Keratinocyte (primary cell): ENCODE measurements around the gene CSF3. TPM values are rescaled to one million over a fixed set of nuclear protein-coding genes. Genes with fewer than 3 reads are reported as not detected.

Experiments
- DNase-seq: peaks from one replicate; pipeline ENCODE4 v3.0.0-alpha.2; 2011; ENCODE audit warnings: low read depth, missing footprints, low spot score
- FAIRE-seq: peaks from 2 replicates; lab custom pipeline; 2011; peaks lifted over from hg19 to GRCh38; lab: Jason Lieb, UNC
- H2AFZ ChIP-seq: 2 replicates; pipeline ENCODE4 v1.6.0; 2012; ENCODE audit warnings: low read length, control low read depth, inconsistent platforms; ENCODE audit not compliant: control insufficient read depth
- H3K27ac ChIP-seq: 2 replicates; pipeline ENCODE4 v1.5.1; 2011; ENCODE audit warnings: low read length; ENCODE audit not compliant: control insufficient read depth, insufficient read depth
- H3K27me3 ChIP-seq: 3 replicates; pipeline ENCODE4 v1.6.0; 2011; ENCODE audit warnings: low read length; ENCODE audit not compliant: control insufficient read depth, insufficient read depth; ENCODE audit errors: extremely low read depth
- H3K36me3 ChIP-seq, 2 experiments: 2 replicates in 1 of 2; 3 replicates in 1 of 2; pipeline ENCODE4 v1.5.1; 2011; ENCODE audit warnings: low read length in 2 of 2, mild to moderate bottlenecking in 1 of 2; ENCODE audit not compliant: control insufficient read depth in 2 of 2, insufficient read depth in 2 of 2; ENCODE audit errors: extremely low read depth in 1 of 2
- H3K4me1 ChIP-seq: 3 replicates; pipeline ENCODE4 v1.5.1; 2011; ENCODE audit warnings: low read length; ENCODE audit not compliant: control insufficient read depth, insufficient read depth; ENCODE audit errors: extremely low read depth
- H3K4me2 ChIP-seq: 3 replicates; pipeline ENCODE4 v1.6.0; 2011; ENCODE audit warnings: low read depth, low read length; ENCODE audit not compliant: control insufficient read depth, insufficient read depth; ENCODE audit errors: extremely low read depth
- H3K4me3 ChIP-seq, 3 experiments: fragments of 200-600 bp in 1 of 3; sonication (generic) in 1 of 3; 2 replicates in 2 of 3; 3 replicates in 1 of 3; pipeline ENCODE4 v1.5.1; 2011 to 2016; ENCODE audit warnings: low read length in 3 of 3, mild to moderate bottlenecking in 3 of 3, control low read depth in 2 of 3, inconsistent platforms in 1 of 3, low read depth in 1 of 3, mixed read lengths in 1 of 3, mixed run types in 1 of 3, moderate library complexity in 1 of 3; ENCODE audit not compliant: control insufficient read depth in 2 of 3, insufficient read depth in 2 of 3; ENCODE audit errors: extremely low read depth in 1 of 3
- H3K79me2 ChIP-seq: 2 replicates; pipeline ENCODE4 v1.6.0; 2012; ENCODE audit warnings: low read length; ENCODE audit not compliant: control insufficient read depth, insufficient read depth
- H3K9ac ChIP-seq: 3 replicates; pipeline ENCODE4 v1.6.0; 2011; ENCODE audit warnings: low read length; ENCODE audit not compliant: control insufficient read depth, insufficient read depth; ENCODE audit errors: extremely low read depth
- H3K9me1 ChIP-seq: 3 replicates; pipeline ENCODE4 v1.6.0; 2011; ENCODE audit warnings: low read length; ENCODE audit not compliant: control insufficient read depth, insufficient read depth; ENCODE audit errors: extremely low read depth
- H3K9me3 ChIP-seq: 2 replicates; pipeline ENCODE4 v1.5.1; 2012; ENCODE audit warnings: low read depth, low read length; ENCODE audit not compliant: control insufficient read depth
- H4K20me1 ChIP-seq: 3 replicates; pipeline ENCODE4 v1.6.0; 2011; ENCODE audit warnings: low read length; ENCODE audit not compliant: control insufficient read depth, insufficient read depth; ENCODE audit errors: extremely low read depth
- EZH2 ChIP-seq: IDR thresholded peaks from one replicate; pipeline ENCODE4 v1.6.1; 2012; ENCODE audit warnings: inconsistent platforms, mild to moderate bottlenecking, low read length, moderate library complexity
- dilution Hi-C: fragments of 300-500 bp; cut with MboI; formaldehyde crosslinking; loops from one replicate; pipeline ENCODE4 v1.7.0; 2020; ENCODE audit warnings: low sequenced_read_pairs; ENCODE audit not compliant: extremely low pct_ligation_motif_present
- polyA plus RNA-seq, 5 experiments: library from polyadenylated mRNA; depleted of rRNA in 3 of 5; stranded (reverse) in 3 of 5; stranded (forward) in 1 of 5; unstranded in 1 of 5; fragments of >200 nt; gene quantifications; 1 replicate in 1 of 5; 2 replicates in 3 of 5; 3 replicates in 1 of 5; pipeline versions ENCODE4 v1.2.1 to v1.2.3, GENCODE V29; 2011 to 2012; ENCODE audit warnings: missing spikeins in 2 of 5, low read depth in 1 of 5, low replicate concordance in 1 of 5
- TF ChIP-seq, protein P1 (sequence below), 3 experiments: IDR thresholded peaks in 1 of 3; conservative IDR thresholded peaks in 1 of 3; optimal IDR thresholded peaks in 1 of 3; 2 replicates in 2 of 3; 3 replicates in 1 of 3; pipeline versions ENCODE3 to v1.5.1; 2011; ENCODE audit warnings: low read length in 3 of 3, mild to moderate bottlenecking in 3 of 3, moderate library complexity in 2 of 3, control low read depth in 1 of 3, inconsistent platforms in 1 of 3; ENCODE audit not compliant: insufficient read depth in 2 of 3; ENCODE audit errors: extremely low read depth in 1 of 3

Gene CSF3
- polyA plus RNA-seq, 1 donor (not counting 4 experiments of a cell fraction or from before 2014, with no cell fraction given): 0.76 TPM

DNA sequence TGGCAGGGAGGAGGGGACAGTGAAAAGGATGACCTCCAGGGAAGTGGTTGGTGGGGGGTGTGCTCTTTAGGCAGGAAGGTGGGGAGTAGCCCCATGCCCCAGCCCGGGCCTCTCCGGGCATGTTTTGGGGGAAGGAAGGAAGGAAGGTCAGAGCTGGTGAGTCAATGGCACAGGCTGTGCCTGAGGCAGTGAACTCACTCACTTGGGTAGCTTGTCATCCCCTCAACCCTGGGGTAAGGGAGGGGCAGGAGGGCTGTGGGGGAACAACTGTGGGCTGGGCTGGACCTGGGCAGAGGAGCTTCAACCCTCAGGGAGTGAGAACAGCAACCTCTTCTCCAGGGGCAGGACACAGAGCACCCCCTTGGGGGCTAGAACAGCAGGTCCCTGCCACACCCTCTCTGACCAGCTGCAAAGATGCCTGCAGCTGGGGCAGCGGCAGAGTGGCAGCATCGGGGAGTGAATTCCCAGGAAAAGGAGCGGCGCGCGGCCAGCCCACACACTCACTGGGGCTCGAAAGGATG lies 6.3 kb downstream of the CSF3 start:
- H3K36me3 ChIP-seq: peaks cover 3 to 38% of the 10 kb centered on the region in 2 experiments
- H4K20me1 ChIP-seq: no peaks in the 10 kb centered on the region
- no peak for TF ChIP-seq EZH2
- TF ChIP-seq, protein P1, sequence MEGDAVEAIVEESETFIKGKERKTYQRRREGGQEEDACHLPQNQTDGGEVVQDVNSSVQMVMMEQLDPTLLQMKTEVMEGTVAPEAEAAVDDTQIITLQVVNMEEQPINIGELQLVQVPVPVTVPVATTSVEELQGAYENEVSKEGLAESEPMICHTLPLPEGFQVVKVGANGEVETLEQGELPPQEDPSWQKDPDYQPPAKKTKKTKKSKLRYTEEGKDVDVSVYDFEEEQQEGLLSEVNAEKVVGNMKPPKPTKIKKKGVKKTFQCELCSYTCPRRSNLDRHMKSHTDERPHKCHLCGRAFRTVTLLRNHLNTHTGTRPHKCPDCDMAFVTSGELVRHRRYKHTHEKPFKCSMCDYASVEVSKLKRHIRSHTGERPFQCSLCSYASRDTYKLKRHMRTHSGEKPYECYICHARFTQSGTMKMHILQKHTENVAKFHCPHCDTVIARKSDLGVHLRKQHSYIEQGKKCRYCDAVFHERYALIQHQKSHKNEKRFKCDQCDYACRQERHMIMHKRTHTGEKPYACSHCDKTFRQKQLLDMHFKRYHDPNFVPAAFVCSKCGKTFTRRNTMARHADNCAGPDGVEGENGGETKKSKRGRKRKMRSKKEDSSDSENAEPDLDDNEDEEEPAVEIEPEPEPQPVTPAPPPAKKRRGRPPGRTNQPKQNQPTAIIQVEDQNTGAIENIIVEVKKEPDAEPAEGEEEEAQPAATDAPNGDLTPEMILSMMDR (optimal IDR thresholded peaks at IDR 0.05 in 1 of 3, IDR thresholded peaks at IDR 0.05 in 1 of 3, conservative IDR thresholded peaks at IDR 0.05 in 1 of 3; ENCODE audit: extremely low read depth in 1 of 3, insufficient read depth in 2 of 3, low read length in 3 of 3): no peak
- no peaks in the 10 kb centered on the region for H3K9me3 ChIP-seq
- H3K4me2 ChIP-seq: peak overlapping the region; percentile 56
- peaks cover 2% of the 10 kb centered on the region for H3K9me1 ChIP-seq
- DNase-seq (peak; percentile 98), FAIRE-seq (peak; percentile 95)
- peak overlapping the region in 1 of 3 experiments; percentile 15 for H3K4me3 ChIP-seq
- peaks cover 2% of the 10 kb centered on the region for H3K79me2 ChIP-seq
- no peak overlapping the region for H2AFZ ChIP-seq
- dilution Hi-C loops: no loop called here
- H3K27me3 ChIP-seq: no peaks in the 10 kb centered on the region
- peak overlapping the region; percentile 76 for H3K9ac ChIP-seq
- H3K4me1 ChIP-seq: peaks cover 55% of the 10 kb centered on the region
- peak overlapping the region; percentile 89 for H3K27ac ChIP-seq

DNA sequence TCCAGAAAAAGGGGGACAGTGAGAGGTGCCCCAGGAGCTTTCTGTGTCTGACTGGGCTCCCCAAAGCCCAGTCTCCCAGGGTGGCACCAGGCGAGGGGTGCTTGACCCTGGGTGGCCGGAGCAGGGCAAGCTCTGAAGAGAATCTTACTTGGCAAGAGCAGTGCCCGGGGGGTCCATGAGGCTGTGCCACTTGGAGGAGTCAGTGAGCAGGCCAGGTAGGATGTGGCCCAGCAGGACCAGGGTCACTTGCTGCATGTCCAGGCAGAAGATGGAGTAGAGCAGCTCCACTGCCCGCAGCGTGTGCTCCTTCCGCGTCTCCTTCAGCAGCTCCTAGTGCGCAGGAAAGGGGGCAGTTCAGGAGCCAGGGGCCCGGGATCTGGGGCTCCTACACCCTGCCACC lies 7.3 kb downstream of the CSF3 start:
- no peaks in the 10 kb centered on the region for H3K9me3 ChIP-seq
- H3K4me3 ChIP-seq: no peak overlapping the region
- dilution Hi-C loops: no loop called here
- no peaks in the 10 kb centered on the region for H4K20me1 ChIP-seq
- H2AFZ ChIP-seq: no peak overlapping the region
- peaks cover 2% of the 10 kb centered on the region for H3K79me2 ChIP-seq
- H3K4me2 ChIP-seq: no peak overlapping the region
- peaks cover 64% of the 10 kb centered on the region for H3K4me1 ChIP-seq
- FAIRE-seq (no peak), DNase-seq (no peak)
- peak overlapping the region; percentile 48 for H3K9ac ChIP-seq
- no peak for TF ChIP-seq EZH2
- TF ChIP-seq, protein P1 (optimal IDR thresholded peaks at IDR 0.05 in 1 of 3, IDR thresholded peaks at IDR 0.05 in 1 of 3, conservative IDR thresholded peaks at IDR 0.05 in 1 of 3; ENCODE audit: extremely low read depth in 1 of 3, insufficient read depth in 2 of 3, low read length in 3 of 3): peak in 1 of 3 experiments; percentile 10
- H3K9me1 ChIP-seq: peaks cover 2% of the 10 kb centered on the region
- peak overlapping the region; percentile 89 for H3K27ac ChIP-seq
- H3K27me3 ChIP-seq: no peaks in the 10 kb centered on the region
- peaks cover 5 to 41% of the 10 kb centered on the region in 2 experiments for H3K36me3 ChIP-seq
